ENCODE measurements around the gene IMMT. TPM values are rescaled to one million over a fixed set of nuclear protein-coding genes. Genes with fewer than 3 reads are reported as not detected.

Gene IMMT
- polyA plus RNA-seq, 1 donor, result 78.9 TPM

Other genes starting within 250 kb of the IMMT start
- 13.6 TPM for gene POLR1A, start 89.6 kb downstream of the IMMT start, polyA plus RNA-seq
- gene PTCD3, start 89.2 kb downstream of the IMMT start, polyA plus RNA-seq, result 110 TPM
- gene MRPL35, start 4.0 kb upstream of the IMMT start, polyA plus RNA-seq, result 46.6 TPM
- gene REEP1, start 142.2 kb upstream of the IMMT start, polyA plus RNA-seq, result 36.9 TPM
- 46.3 TPM for gene KDM3A, start 245.9 kb upstream of the IMMT start, polyA plus RNA-seq

Measured in large intestine (tissue), 1 donor.